SIG-M5 (cell line): ENCODE results near the gene AFF3.

Experiments used
- DNase-seq: peaks from one replicate; lab custom pipeline; 2025; lab: John Stamatoyannopoulos, UW

AFF3 gene

GRCh38 chr2:100010606-100011005, 131.8 kb downstream of the AFF3 start:
- DNase-seq: no peak

- no peak for DNase-seq
Observed at GRCh38 chr2:100009743-100010142, 132.6 kb downstream of the AFF3 start.

DNA sequence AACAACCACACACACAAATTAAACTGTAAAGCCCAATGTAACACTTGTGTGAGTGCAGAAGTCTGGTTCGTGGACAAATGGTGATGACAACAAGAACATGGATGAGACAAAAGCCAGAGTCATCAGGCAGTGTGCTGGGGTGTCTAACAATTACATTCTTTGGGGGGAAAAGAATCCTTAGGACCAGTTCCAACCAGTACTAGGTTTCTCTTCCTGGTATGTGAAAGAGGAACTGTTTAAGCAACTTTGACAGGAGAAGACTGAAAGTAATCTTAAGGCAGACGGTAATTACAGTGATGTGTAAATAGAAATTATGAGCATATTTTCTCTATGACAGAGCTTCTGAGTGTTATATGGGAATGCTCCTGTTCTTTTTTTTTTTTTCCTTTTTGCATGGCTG, 133.4 kb downstream of the AFF3 start:
- peak; percentile 57 for DNase-seq

DNA sequence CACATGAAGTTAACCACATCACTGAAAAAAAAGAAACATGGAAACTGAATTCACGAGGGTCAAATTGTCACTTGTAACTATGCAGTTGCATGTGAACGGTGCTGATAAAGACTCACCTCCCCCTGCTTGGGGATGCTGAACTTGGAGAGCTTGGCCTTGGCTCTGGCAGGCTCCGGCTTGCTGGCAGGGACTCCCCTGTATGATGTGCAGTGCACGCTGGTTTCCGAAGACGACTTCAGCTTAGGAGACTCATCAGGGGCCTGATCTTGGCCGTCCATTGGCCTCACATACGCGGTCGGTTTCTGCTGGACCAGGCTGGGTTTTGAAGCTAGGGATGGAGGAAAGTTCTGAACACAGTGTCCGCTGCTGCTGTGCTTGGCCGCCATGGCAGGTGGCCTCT, 135.9 kb downstream of the AFF3 start:
- no peak for DNase-seq

DNA sequence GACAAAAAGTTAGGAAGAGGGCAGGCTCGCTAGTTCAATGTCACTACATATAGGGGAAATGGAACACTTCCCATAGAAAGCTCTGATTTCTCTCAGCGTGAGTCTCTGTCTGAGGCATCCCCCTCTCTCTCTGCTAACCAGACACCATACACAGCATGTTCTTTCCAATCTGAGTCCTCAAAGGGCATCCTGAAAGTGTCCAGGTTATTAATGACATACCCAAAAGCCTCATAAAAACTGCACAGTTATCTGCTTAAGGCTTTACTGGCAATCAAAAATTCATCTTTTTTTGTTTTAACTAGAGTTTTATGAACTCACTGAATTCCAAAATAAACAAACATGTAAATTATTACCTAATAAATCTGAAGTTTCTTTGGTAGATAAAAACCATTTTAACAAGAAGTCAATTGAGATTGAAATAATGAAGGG, 137.4 kb downstream of the AFF3 start:
- DNase-seq: no peak

- no peak for DNase-seq
Observed at GRCh38 chr2:100004348-100004884, 138.0 kb downstream of the AFF3 start.

DNA sequence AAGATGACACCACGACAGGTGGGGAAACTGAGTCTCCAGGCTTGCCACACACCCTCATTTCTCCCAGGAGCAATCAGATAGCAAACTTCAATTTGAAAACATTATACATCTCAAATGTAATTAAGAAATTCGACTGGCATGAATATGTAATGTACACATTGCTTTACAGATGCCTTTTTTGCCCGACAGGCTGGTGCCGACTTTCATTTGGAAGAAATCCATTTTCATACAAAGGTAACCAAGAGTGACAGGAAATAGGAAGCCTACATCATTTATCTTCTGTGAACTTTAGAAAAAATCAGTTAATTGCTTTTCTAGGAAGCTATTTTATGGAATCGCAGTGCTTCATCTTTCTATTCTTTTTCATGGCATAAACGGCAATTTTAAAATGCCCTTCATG, 140.3 kb downstream of the AFF3 start:
- DNase-seq: no peak

- no peak for DNase-seq
Observed at GRCh38 chr2:100000915-100001707, 141.3 kb downstream of the AFF3 start.

DNA sequence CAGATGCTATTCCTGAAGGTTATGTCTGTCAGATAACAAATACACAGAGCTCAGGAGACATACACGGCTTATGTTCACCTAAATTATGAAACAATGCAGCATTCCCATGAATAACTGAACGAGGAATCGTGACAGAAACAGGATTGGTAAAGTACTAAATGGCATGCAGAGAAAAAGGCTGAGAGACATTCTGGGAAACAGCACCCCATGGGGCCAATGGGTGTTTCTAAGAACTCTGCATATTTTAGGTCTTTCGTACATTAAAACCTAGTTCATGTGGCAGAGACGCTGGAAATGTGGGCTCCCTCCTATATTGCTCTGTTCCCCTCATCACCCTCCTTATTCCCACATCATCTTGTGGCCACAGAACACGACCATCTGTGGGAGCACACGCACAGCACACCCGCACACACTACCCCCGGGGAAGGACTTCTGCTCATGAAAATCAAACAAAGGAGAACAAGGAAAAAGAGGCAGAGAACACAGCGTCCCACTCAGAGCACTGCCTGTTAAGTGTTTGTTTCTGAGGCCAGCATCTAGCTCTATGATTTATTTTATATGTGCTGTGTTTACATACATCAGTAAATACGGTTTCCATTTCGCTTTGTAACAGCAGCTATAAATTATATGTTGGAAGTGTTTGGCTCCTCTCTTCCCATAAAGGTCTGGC, 143.6 kb downstream of the AFF3 start:
- DNase-seq: no peak

DNA sequence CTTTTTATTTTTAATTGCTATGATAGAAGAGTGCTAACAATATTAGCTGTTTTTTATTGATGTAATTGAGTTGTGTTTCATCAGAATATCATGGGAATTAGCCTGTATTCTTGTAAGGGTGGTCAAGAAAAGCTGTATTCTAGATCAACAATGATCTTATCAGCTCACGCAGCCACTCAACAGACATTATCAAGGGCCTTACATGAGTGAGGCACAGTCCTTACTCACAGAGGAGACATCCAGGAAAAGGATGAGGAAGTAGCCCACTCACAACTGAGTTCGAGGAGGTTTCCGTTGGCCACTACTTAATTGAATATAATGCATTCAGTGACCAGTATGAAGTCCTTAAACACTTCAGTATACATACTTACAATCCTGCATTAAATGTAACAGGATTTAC, 152.5 kb downstream of the AFF3 start:
- DNase-seq: no peak

DNA sequence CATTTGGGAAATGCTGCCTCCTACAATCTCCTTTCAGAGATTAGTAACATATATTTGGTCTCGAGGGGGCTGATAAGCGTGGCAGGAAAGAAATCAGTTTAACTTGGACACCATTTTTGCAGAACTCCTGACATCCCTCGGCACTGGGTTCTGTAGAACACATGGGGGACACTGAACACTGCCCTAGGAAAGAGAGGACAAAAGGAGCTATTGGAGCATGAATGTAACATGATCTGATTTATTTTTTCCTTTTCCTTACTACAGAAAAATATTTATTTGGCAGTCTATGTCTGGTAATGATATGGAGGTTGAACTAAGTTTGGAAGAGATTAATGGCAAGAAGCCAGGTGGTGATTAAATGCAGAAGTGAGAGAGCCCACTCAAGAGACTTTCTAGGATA, 153.8 kb downstream of the AFF3 start:
- no peak for DNase-seq

DNA sequence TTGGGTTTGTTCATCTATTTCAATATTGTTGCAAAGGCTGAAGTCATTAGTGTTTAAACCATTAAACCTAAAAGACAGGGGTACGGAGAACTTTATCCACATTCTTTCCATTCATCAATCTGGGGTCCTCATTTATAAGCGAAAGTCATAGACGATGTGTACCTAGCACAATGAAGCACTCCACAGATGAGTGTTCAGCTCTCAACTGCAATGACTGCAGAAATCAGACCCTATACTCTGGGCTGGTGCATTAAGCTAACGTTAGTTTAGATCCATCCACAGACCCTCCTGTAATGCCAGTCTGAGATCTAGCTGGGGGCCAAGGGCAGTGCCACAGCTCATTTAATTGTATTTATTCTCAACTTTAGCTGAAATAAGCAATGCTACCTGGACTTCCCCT, 155.2 kb downstream of the AFF3 start:
- no peak for DNase-seq

DNA sequence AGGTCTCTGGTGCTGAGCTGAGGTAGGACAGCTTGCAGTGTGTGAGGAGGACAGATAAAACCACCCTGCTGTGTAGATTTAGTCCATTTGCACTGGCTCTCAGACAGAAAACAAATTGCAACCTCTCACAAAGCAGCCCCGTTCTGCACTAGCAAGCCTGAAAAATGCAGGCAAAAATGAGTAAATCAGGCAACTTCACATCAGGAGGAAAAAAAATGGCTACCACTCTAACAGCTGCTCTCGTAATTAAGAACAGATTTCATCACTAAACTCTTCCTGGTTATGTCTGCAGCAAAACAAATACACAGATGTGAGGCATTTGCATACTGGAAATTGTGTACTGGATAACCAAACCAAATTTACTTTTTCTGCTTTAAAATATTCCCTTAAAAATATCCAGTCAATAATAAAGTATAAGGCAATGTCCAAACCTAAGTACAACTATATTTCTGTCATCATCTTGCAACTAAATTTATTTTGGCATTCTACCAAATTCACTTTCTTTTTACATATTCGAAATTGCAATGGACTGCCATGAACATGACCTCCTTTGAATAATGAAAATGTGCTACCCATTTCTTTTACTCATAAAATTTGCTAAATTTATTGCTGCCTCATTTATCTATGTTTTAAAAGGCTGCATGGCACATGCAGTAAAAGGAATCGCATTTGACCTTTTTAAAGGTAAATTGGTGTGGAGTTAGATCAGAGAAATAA, 157.4 kb downstream of the AFF3 start:
- DNase-seq: no peak

- no peak for DNase-seq
Observed at GRCh38 chr2:99982744-99983143, 159.6 kb downstream of the AFF3 start.

- DNase-seq: no peak
Observed at GRCh38 chr2:99981840-99982239, 160.6 kb downstream of the AFF3 start.

DNA sequence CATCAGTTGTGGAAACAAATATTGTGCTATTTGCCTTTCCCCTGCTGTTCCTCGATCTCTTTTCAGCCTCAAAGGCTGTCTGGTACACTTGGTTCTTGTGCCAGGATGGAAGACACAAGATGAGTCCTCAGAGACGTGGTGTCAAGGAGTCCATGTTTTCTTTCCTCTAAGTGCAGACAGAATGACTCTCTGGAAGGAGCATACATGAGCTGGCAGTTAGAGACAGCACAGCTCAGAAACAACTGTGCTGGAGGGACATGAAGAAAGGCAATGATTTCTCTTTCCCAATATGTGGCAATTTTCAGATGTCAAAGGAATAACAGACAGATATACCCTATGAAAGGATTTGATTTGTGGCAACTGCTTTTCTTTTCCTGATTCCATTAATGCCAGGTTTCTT, 162.2 kb downstream of the AFF3 start:
- no peak for DNase-seq

- DNase-seq: no peak
Observed at GRCh38 chr2:99977966-99978365, 164.4 kb downstream of the AFF3 start.

- no peak for DNase-seq
Observed at GRCh38 chr2:99975386-99975785, 167.0 kb downstream of the AFF3 start.

GRCh38 chr2:99974682-99975375, 167.6 kb downstream of the AFF3 start:
- no peak for DNase-seq

DNA sequence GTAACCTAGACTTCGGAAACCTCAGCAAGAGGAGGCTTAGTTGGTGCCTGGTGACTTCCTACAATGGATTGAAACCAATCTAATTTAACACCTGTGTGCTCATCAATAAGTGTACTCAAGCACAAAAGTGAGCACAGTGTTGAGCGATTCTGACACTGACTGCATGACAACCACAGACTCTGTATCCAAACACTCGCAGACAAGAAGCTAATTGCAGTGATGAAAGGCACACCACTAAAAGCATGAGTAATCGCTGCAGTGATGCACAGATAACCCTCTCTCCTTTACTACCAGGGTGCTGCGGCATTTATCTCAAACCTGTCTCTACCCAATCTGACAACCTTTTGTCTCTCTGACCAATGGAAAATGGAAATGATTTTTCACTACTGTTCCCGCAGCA, 168.1 kb downstream of the AFF3 start:
- no peak for DNase-seq

- no peak for DNase-seq
Observed at GRCh38 chr2:99971326-99971900, 171.0 kb downstream of the AFF3 start.
